Heart left ventricle (tissue), 16 donors: ENCODE results near the gene FOXO1. TPM values are rescaled to one million over a fixed set of nuclear protein-coding genes. Genes with fewer than 3 reads are reported as not detected.

Experiments
- ATAC-seq, 4 donors: fragments of 200-7000 bp; cut with Tn5 transposase; one replicate each; pipeline ENCODE4 v1.9.1; 2020 to 2022; ENCODE audit warnings: moderate library complexity in 4 of 4, mild to moderate bottlenecking in 3 of 4, moderate number of reproducible peaks in 1 of 4
- DNase-seq, 5 donors: peaks; one replicate each; pipeline ENCODE4 v3.0.0-alpha.2; 2020
- H3K27ac ChIP-seq, 12 donors: fragments of 200-600 bp; sonication (generic) in 4 of 12; one replicate each; pipeline versions ENCODE4 v1.5.0 to v1.8.0; 2016 to 2022; ENCODE audit warnings: mild to moderate bottlenecking in 2 of 12
- H3K27me3 ChIP-seq, 9 donors: fragments of 200-600 bp; sonication (generic) in 2 of 9; one replicate each; pipeline versions ENCODE4 v1.5.1 to v1.8.0; 2016 to 2022; ENCODE audit warnings: mild to moderate bottlenecking in 3 of 9
- H3K36me3 ChIP-seq, 9 donors: fragments of 200-600 bp; sonication (generic) in 2 of 9; one replicate each; pipeline versions ENCODE4 v1.5.0 to v1.8.0; 2018 to 2022; ENCODE audit warnings: mild to moderate bottlenecking in 2 of 9
- H3K4me1 ChIP-seq, 12 donors: fragments of 200-600 bp; sonication (generic) in 4 of 12; one replicate each; pipeline versions ENCODE4 v1.5.0 to v1.8.0; 2016 to 2022; ENCODE audit warnings: mild to moderate bottlenecking in 3 of 12
- H3K4me3 ChIP-seq, 12 donors: fragments of 200-600 bp; sonication (generic) in 4 of 12; one replicate each; pipeline versions ENCODE4 v1.5.0 to v1.8.0; 2017 to 2022; ENCODE audit warnings: mild to moderate bottlenecking in 9 of 12, moderate library complexity in 4 of 12
- H3K9me3 ChIP-seq, 12 donors: fragments of 200-600 bp; sonication (generic) in 4 of 12; one replicate each; pipeline versions ENCODE4 v1.5.0 to v1.8.0; 2016 to 2022; ENCODE audit warnings: mild to moderate bottlenecking in 1 of 12
- CTCF ChIP-seq, 12 donors: fragments of 200-600 bp; sonication (generic) in 4 of 12; IDR thresholded peaks; one replicate each; pipeline versions ENCODE4 v1.5.0 to v1.8.0; 2018 to 2022; ENCODE audit warnings: antibody characterized with exemption in 12 of 12, mild to moderate bottlenecking in 5 of 12
- POLR2A ChIP-seq, 2 donors: fragments of 450-650 bp; IDR thresholded peaks; one replicate each; pipeline ENCODE4 v1.6.1; 2017; ENCODE audit warnings: antibody characterized with exemption in 2 of 2, mild to moderate bottlenecking in 2 of 2, moderate library complexity in 2 of 2
- WGBS, 4 donors: extraction: QIAGEN DNeasy Blood & Tissue Kit in 2 of 4; methylation state at CpG; one replicate each; pipeline versions ENCODE4 v1.1.5 to v1.1.7; 2013 to 2018; 5-methylcytosine and 5-hydroxymethylcytosine counted together
- intact Hi-C, 10 donors: fragments of 100-400 bp; cut with DNase I; formaldehyde crosslinking; loops; one replicate each; pipeline versions ENCODE4 v1.11.1 to v1.14.2; 2022
- polyA plus RNA-seq, 2 donors: library from polyadenylated mRNA; stranded (reverse); fragments of 200-250 nt; gene quantifications; one replicate each; pipeline ENCODE4 v1.2.3, GENCODE V29; 2013
- total RNA-seq, 9 donors: library from RNA; depleted of rRNA in 2 of 9; stranded (reverse); fragments of >200 nt in 2 of 9; fragmentation: NEBNext Ultra II Directional in 3 of 9; extraction: Animal tissue kit (Norgen Biotek cat#: 25700) in 3 of 9; gene quantifications; one replicate each; pipeline versions ENCODE4 v1.1.0 to v1.2.4, GENCODE V29; 2016 to 2023
- donor health status: ischemic (EF 13 %, LVEDD 7.1; RV severe dilation, severe dysfunction).
- donor health status: healthy with polysubstance abuse.
- donor health status: DM: no; HTN: yes; CAD: no.
- donor health status: DM: no; HTN: no; CAD: no.
- donor health status: ischemic (EF 25% LVEDD 6.9; RV normal size, moderate dysfunction).
- donor health status: ischemic (EF 25% LVEDD 5.7; RV mildly dilated, moderate dysfunction).
- donor health status: healthy.
- donor health status: DM: yes; HTN: yes; CAD: no.
- donor health status: ischemic (EF 35%, LVEDD 5.7; RV mildly dilated, moderate dysfunction).
- donor health status: nonischemic (EF 11% LVEDD 7.7; RV severe dilation, severe dysfunction).
- donor health status: DM: yes; HTN: yes; CAD: no.
- donor health status: PGD.
- donor health status: ischemic (EF 29% LVEDD 5.4; RV normal size, mild dysfunction).
- donor health status: nonischemic (EF 23%, LVEDD 6.1; RV moderate dilation, normal function).

FOXO1 gene
- total and polyA plus RNA-seq, 11 donors = 2.6 to 26.8 (median 17.2) TPM

- no peaks in the 10 kb centered on the region for H3K36me3 ChIP-seq
- intact Hi-C loops = loop anchor here in 1 of 10 donors (10.0 kb wide), 1 partner anchor 92 kb away; no protein-coding TSS in a partner anchor
- DNase-seq = no peak
- ATAC-seq = no peak
- H3K27me3 ChIP-seq = no peaks in the 10 kb centered on the region
- no peak overlapping the region for H3K4me3 ChIP-seq
- WGBS, 4 donors = 57 to 67% (median 59%) methylated on average over 4 of the region's 4 CpGs
- no peak overlapping the region for H3K27ac ChIP-seq
- H3K4me1 ChIP-seq = peaks cover 3 to 86% (median 58%) of the 10 kb centered on the region in 12 donors
- TF ChIP-seq POLR2A (IDR thresholded peaks at IDR 0.05) (no peak), CTCF (IDR thresholded peaks at IDR 0.05) (no peak)
- no peaks in the 10 kb centered on the region for H3K9me3 ChIP-seq
Measured at GRCh38 chr13:40576369-40576768, 90.1 kb downstream of the FOXO1 start.

GRCh38 chr13:40572961-40573360 is 93.5 kb downstream of the FOXO1 start:
- no peak for ATAC-seq
- Histone ChIP-seq H3K9me3 (no peaks in the 10 kb centered on the region), H3K4me3 (no peak overlapping the region), H3K36me3 (no peaks in the 10 kb centered on the region), H3K27ac (no peak overlapping the region), H3K27me3 (no peaks in the 10 kb centered on the region), H3K4me1 (peaks cover 6 to 88% (median 61%) of the 10 kb centered on the region in 12 donors)
- TF ChIP-seq CTCF (IDR thresholded peaks at IDR 0.05) (no peak), POLR2A (IDR thresholded peaks at IDR 0.05) (no peak)
- intact Hi-C loops = loop anchor here in 1 of 10 donors (10.0 kb wide), 1 partner anchor 88 kb away; no protein-coding TSS in a partner anchor
- WGBS, 4 donors = 99 to 100% (median 100%) methylated on average over 1 of the region's 1 CpG
- no peak for DNase-seq

- H3K9me3 ChIP-seq = no peaks in the 10 kb centered on the region
- no peak overlapping the region for H3K4me3 ChIP-seq
- no peaks in the 10 kb centered on the region for H3K36me3 ChIP-seq
- no peak overlapping the region for H3K27ac ChIP-seq
- no peak for DNase-seq
- no peak for ATAC-seq
- intact Hi-C loops = loop anchor here in 1 of 10 donors (10.0 kb wide), 1 partner anchor 87 kb away; no protein-coding TSS in a partner anchor
- TF ChIP-seq POLR2A (IDR thresholded peaks at IDR 0.05) = no peak
- TF ChIP-seq CTCF (IDR thresholded peaks at IDR 0.05) = no peak
- WGBS, 4 donors = 82 to 88% (median 84%) methylated on average over 6 of the region's 6 CpGs
- H3K4me1 ChIP-seq = peaks cover 6 to 86% (median 54%) of the 10 kb centered on the region in 12 donors
- H3K27me3 ChIP-seq = no peaks in the 10 kb centered on the region
Measured at GRCh38 chr13:40571338-40571963, 95.0 kb downstream of the FOXO1 start.

GRCh38 chr13:40570930-40571329 is 95.5 kb downstream of the FOXO1 start:
- Histone ChIP-seq H3K36me3 (no peaks in the 10 kb centered on the region), H3K27ac (no peak overlapping the region), H3K4me1 (peaks cover 6 to 85% (median 51%) of the 10 kb centered on the region in 12 donors), H3K27me3 (no peaks in the 10 kb centered on the region), H3K4me3 (no peak overlapping the region), H3K9me3 (no peaks in the 10 kb centered on the region)
- TF ChIP-seq CTCF (IDR thresholded peaks at IDR 0.05) (no peak), POLR2A (IDR thresholded peaks at IDR 0.05) (no peak)
- 78 to 95% (median 91%) methylated on average over 4 of the region's 4 CpGs for WGBS, 4 donors
- ATAC-seq = no peak
- intact Hi-C loops = loop anchor here in 1 of 10 donors (10.0 kb wide), 1 partner anchor 86 kb away; no protein-coding TSS in a partner anchor
- no peak for DNase-seq
